GM18861 (cell line): ENCODE results near the gene KMT5C.

Source experiments
- ATAC-seq: cut with Tn5 transposase; IDR thresholded peaks from one replicate; pipeline ENCODE4 v1.9.1; 2021; ENCODE audit not compliant: unreplicated experiment

The KMT5C gene

GRCh38 chr19:55346725-55347441, 7.2 kb downstream of the KMT5C start:
- ATAC-seq: no peak

GRCh38 chr19:55347442-55348009, 7.8 kb downstream of the KMT5C start:
- ATAC-seq: no peak

- ATAC-seq: no peak
Observed at GRCh38 chr19:55348317-55349034, 8.8 kb downstream of the KMT5C start.

- no peak for ATAC-seq
Observed at GRCh38 chr19:55350620-55351315, 11.1 kb downstream of the KMT5C start.

- ATAC-seq: no peak
Observed at GRCh38 chr19:55352040-55352439, 12.4 kb downstream of the KMT5C start.

- ATAC-seq: no peak
Observed at GRCh38 chr19:55352549-55353145, 13.0 kb downstream of the KMT5C start.

GRCh38 chr19:55353356-55353802, 13.7 kb downstream of the KMT5C start:
- ATAC-seq: no peak

GRCh38 chr19:55353803-55354697, 14.4 kb downstream of the KMT5C start:
- no peak for ATAC-seq

- ATAC-seq: no peak
Observed at GRCh38 chr19:55354698-55355212, 15.1 kb downstream of the KMT5C start, which contains the start of gene COX6B2. Gene COX6B2, minus strand, starts transcription at chr19:55354719. Its CDS starts 198 bp downstream, at chr19:55354521.

GRCh38 chr19:55355213-55355821, 15.6 kb downstream of the KMT5C start:
- no peak for ATAC-seq

- ATAC-seq: no peak
Observed at GRCh38 chr19:55358493-55358892, 18.8 kb downstream of the KMT5C start.

GRCh38 chr19:55358943-55359908, 19.6 kb downstream of the KMT5C start:
- ATAC-seq: no peak

GRCh38 chr19:55360902-55361301, 21.2 kb downstream of the KMT5C start:
- no peak for ATAC-seq

GRCh38 chr19:55362174-55362989, 22.7 kb downstream of the KMT5C start:
- no peak for ATAC-seq

- no peak for ATAC-seq
Observed at GRCh38 chr19:55362990-55363716, 23.5 kb downstream of the KMT5C start, which contains the start of gene GARIN5B. Gene GARIN5B, minus strand, starts transcription at chr19:55363260. Its CDS starts 194 bp downstream, at chr19:55363066.

GRCh38 chr19:55365245-55365644, 25.6 kb downstream of the KMT5C start:
- no peak for ATAC-seq

GRCh38 chr19:55365964-55366363, 26.3 kb downstream of the KMT5C start:
- no peak for ATAC-seq
